GM18499 (cell line): Measurements from ENCODE around the gene F5.

Source experiments
- ATAC-seq: cut with Tn5 transposase; IDR thresholded peaks from one replicate; pipeline ENCODE4 v1.9.1; 2021; ENCODE audit warnings: moderate number of reproducible peaks; ENCODE audit not compliant: insufficient read depth, unreplicated experiment

Gene F5

DNA sequence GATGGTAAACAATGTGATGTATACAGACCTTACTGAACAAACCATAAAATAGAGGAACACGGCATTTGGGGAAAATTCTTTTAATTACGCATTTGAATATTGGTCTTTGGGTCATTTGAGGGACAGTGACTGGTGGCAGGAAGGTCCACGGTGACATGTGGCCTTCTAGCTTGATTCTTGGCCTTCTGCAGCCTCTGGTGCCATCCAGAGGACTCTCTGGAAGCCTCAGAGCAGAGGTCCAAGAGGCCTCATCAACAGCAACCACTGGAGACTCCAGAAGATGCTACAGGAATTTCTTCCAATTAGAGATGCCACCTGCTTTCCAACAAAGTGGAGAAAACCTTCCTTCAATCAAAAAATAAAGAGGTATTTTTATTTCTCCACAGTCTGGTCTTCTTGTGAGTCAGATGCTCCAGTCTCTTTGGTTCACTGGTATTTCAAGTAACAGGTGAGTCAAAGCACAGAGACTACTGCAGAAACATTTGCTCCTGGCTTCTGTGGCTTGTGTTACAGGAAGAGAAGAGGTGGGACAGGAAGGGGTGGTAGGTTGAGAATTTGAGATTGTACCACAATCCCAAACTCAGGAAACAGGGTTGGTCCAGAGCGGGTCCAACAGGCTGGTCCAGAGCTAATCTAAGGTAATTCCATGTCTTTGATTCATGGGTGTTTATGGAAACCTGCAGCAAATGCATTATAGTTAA, 2.7 kb upstream of the F5 start:
- ATAC-seq = no peak

GRCh38 chr1:169588112-169588511, 1.8 kb upstream of the F5 start:
- no peak for ATAC-seq

- ATAC-seq = no peak
Measured at GRCh38 chr1:169586067-169586394, 250 bp downstream of the F5 start.

DNA sequence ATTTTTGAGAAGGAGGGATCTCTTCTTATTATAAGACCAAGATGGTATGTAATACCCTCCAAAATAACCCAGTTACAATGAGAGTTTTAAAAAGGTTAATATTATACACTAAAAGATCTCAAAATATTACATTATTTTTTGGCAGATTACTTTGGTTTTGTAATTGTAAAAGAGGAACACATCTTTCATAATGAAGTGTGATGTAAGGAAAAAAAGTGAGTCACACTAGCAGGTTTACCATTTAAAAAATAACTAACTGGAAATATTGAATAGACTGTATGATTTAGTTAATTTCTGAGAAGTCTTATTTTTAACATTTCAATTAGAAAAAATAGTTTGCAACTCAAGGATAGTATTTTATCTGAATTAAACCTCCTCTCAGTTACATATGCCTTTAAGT, 1.1 kb downstream of the F5 start:
- no peak for ATAC-seq

DNA sequence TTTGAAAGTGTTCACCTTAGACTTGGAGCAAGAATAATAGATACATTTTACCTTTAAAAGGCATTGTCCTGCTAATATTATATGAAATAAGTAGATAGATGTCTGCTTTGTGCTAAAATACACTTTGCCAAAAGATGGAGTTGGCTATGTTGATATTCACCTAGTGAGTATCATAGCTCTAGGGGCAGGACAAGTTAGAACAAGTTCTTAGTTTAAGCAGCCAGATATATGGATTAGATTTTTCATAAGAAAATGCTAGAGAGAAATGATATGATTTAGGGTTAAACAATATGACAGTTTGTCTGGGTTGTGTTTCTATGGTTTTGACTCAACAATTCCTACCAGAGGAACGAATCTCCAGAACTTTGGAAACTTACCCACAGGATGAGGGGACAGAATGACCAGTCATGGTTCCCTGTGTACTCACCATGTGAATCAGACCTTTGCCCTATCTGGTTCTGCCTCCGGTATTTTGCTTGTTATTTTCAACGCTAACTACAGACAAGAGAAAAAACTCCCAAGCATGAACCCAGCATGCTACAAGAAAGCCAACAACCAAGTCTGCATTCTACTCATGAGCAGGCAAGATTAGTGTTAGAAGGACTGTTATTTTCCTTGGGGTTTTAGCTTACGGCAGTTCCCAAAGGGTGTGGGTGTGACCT, 1.7 kb downstream of the F5 start:
- ATAC-seq = no peak

GRCh38 chr1:169577981-169578738, 8.1 kb downstream of the F5 start:
- ATAC-seq = no peak

GRCh38 chr1:169576935-169577331, 9.3 kb downstream of the F5 start:
- ATAC-seq = no peak

GRCh38 chr1:169576241-169576934, 9.9 kb downstream of the F5 start:
- no peak for ATAC-seq

DNA sequence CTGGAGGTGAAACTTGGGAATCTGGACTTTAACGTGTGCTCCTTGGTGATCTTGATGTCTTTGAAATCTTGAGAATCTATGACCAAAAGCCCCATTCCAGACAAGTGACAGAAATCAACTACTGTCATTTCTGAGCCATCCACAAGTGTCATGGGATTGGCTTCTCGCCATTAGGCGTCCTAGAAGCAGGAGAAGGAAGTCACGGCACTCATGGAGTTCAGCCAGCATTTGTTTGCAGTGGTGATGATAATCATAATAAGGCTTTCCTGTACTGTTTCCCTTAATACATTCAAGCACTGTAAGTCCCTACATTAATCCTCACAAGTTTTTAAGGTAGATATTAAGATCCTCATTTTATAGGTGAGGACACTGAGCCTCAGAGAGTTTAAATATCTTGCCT, 11.9 kb downstream of the F5 start:
- no peak for ATAC-seq

DNA sequence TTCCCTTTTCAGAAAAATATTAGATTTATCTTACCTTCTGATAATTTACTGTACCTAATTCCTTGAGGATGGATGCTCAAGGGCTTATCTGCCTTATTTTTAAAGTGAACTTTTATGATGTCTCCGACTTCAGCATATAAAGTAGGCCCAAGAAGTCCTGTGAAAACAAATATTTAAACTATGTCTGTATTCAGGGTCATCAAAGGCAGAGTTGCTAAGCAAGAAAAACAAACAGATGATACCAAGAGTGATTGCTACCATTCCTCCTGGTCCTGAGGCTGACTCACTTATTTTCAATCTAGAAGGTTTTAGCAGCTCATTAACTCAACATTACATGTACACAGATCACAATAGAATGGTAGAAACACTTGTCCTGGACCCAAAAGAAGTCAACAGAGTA, 14.1 kb downstream of the F5 start:
- no peak for ATAC-seq

- no peak for ATAC-seq
Measured at GRCh38 chr1:169571450-169571849, 14.8 kb downstream of the F5 start.

DNA sequence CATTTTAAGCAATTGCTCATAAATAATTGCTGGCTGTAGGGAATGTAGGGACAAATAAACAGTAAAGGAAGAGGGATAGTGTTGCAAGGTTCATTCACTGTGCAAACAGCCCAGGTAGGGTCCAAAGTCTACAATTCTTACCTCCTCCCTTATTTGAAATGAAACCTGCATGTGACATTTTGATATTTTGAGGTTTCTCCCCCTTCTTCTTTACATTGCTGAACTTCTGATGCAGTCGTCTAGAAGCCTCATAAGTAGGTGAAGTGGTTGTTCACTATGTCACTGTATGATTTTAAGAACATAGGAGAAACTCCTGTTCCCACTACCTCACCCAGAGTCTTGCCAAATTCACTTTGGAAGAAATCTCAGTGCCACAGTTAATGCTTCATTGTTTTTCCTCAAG, 16.1 kb downstream of the F5 start:
- no peak for ATAC-seq

GRCh38 chr1:169568497-169568896, 17.8 kb downstream of the F5 start:
- no peak for ATAC-seq

DNA sequence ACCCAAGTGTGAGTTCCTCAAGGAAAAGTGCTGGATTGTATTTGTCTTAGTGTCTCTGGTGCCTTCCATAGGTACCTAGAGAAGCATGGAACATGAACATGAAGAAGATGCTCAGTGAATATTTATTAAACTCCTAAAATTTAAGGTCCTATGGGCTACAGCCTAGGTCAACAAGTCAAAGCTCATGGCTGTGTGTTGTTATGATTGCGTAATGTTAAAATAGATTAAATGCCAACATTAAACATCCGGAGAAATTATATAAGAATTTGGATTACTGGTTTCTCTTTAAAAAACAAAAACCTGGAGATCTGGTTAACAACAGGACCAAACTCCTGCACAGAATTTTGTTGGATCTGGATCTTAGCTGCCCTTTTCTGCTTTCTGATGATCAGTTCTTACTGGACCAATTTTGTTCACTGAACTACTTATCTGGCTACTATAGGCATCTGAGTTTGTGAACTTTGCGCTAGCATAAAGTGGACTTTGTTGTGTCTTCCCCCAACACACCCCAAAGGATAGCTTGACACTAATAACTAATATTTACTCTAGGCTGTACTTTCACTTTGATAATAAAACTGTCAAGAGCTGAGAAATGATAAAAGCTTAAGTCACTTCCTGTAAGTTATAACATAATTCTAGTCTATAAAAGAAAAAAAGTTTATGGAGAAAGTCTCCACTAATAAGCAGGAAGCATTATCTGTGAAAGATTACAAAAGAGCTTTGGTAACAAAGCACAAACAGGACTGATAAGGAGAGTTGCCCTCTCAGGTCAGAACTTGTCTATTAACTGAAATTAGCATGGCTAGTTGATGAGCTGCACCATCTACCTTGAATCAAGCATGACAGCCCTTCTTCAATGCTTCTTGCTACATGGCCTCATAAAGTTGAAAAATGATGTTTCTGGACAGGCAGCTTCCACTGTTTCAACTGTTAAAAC, 20.7 kb downstream of the F5 start:
- no peak for ATAC-seq

DNA sequence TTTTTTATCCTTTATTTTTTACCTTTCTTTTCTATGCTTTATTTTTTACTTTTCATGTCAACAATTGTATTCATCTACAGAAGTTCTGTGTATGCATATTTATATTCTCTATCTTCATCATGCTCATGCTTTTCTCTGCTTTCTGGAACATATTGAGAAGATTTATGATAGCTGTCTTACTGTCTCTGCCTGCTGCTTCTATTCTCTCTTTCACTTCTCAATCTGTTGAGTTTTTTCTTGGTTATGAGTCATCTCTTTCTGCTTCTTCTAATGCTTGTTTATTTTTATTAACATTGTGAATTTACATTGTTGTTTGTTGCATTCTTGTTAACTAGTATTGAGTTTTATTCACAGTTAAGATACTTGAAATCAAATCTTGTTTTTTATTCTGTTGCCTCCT, 22.6 kb downstream of the F5 start:
- ATAC-seq = no peak

- no peak for ATAC-seq
Measured at GRCh38 chr1:169563019-169563615, 23.2 kb downstream of the F5 start.

DNA sequence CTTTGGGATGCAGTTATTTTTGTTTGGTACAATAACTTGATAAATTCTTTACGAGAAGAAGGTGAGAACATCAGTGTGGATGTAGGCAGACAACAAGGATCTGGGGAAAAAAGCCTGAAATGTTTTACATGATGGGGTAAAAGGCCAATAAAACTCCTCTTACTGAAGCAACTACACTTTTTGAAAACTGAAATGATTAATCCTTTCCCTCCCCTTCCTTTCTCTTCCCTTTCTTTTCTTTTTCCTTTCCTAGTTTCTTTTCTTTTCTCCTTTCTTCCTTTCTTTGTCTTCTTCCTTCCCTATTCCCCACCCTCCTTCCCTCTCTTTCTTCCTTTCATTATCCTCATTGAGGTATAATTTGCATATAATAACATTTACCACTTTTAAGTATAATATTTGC, 24.6 kb downstream of the F5 start:
- ATAC-seq = no peak

DNA sequence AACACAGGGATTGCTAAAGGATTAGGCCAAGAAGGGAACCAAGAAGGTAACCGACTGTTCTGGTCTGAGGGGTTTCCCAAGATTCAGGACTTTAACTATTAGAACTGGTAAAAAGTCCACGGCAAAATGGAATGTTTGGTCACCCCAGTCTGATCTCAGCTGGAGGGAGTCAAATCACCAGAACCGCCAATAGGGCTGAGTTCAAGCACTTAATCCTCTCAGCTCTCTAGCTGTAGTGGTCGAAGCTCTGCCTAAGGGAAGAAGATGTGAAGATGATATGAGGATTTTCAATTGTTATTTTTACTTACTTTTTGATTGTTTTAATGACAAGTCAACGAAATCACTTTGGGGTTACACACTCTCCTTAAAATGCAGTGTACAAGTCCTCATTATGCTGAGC, 29.1 kb downstream of the F5 start:
- ATAC-seq = no peak

DNA sequence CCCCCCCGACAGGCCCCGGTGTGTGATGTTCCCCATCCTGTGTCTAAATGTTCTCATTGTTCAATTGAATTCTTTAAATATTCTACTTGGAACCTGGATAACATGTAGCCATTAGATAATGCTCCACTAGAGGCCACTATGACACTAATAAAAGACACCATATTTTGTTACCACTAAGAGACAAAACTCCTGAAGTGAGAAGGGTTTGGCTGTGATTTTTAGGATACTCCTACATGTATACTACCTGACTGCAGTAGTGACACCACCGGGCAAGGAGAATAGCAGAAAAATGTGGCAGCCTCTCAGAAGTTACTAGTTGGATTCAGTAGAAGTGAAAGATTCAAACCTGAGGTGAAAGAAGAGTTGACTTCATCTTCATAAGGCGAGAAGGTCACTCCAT, 36.0 kb downstream of the F5 start:
- ATAC-seq = no peak

DNA sequence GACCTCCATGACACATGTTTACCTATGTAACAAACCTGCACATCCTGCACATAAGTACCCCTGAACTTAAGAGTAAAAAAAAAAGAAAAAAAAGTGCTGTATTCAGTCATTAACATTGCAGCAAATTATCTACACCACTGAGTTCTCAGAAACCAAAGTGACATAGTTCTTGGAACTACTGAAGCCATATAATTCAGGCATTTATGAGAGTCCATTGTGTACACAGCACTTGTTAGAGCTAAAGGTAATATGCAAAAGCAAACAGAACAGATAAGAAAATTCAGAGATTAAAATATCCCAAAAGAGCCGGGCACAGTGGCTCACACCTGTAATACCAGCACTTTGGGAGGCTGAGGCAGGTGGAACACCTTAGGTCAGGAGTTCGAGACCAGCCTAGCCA, 38.0 kb downstream of the F5 start:
- no peak for ATAC-seq
